HG02588 (cell line): ENCODE measurements around the gene MTA1.
A peak's percentile ranks its signal among the peaks of the same experiment; 100 is the strongest.

Source experiments
- ATAC-seq: cut with Tn5 transposase; IDR thresholded peaks from one replicate; pipeline ENCODE4 v1.9.1; 2021; ENCODE audit warnings: mild to moderate bottlenecking, moderate library complexity; ENCODE audit not compliant: unreplicated experiment

The MTA1 gene

DNA sequence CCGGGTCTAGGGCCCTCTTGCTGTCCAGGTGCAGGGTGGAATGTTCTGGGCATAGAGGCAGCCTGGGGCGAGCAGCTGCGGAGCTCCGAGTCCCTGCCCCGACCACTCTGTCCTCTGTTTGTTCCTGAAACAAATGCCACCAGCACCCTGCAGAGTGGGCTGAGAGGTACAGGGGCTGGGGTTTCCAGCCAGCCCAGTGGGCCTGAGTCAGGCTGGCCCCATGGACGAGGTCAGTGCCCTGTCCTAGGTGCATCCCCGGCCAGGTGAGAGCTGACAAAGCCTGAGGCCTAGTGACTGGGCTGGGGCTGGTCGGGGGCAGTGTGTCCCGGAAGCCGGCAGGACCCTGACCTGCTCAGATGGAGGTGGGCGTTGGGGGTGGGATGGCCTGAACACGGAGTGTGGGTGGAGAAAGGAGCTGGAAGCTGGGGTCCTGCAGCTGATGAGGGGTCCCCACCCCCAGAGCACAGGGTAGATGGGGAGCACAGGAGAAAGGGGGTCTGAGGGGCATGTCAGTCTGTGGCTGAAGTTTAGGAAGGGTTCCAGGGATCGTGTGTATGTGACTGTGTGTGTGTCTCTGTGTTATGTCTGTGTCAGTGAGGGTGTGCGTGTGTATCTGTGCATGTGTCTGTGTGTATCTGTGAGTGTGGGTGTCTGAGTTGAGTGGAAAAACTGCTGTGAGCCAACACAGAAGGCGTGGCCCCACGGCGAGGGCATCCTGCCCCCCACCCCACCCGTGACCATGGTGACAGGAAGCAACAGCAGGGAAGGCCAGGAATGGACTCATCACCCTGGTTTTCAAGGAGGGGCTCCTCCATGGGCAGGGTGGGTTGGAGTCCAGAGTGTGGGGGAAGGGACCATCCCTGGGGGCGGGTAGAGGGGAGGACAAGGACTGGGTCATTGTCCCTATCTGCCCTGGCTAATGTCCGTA is 64.7 kb downstream of the MTA1 start:
- no peak for ATAC-seq

DNA sequence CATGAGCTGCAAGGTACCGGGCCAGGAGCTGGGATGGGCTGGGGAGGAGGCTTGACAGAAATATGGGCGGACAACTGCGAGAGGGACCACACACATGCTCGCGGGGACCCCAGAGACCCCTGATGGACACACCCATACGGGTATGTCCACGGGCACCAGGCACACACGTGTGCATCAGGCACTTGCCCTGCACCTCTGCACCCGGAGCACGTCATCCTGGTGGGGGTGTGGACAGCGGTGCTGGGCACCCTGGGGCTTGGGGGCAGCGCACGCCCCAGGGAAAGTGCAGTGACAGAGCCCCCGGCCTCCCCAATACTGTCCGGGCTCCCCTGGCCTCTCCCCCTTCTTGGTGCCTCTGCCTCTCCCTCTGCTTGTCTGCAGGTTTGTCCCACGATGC is 65.4 kb downstream of the MTA1 start:
- ATAC-seq, result no peak

GRCh38 chr14:105485739-105486162 is 66.1 kb downstream of the MTA1 start:
- no peak for ATAC-seq

GRCh38 chr14:105486163-105486973 is 66.7 kb downstream of the MTA1 start, which contains the start of gene CRIP1:
CRIP1 (plus strand) TSS chr14:105486886; CDS start chr14:105487260, 374 bp downstream.
- ATAC-seq, result no peak

DNA sequence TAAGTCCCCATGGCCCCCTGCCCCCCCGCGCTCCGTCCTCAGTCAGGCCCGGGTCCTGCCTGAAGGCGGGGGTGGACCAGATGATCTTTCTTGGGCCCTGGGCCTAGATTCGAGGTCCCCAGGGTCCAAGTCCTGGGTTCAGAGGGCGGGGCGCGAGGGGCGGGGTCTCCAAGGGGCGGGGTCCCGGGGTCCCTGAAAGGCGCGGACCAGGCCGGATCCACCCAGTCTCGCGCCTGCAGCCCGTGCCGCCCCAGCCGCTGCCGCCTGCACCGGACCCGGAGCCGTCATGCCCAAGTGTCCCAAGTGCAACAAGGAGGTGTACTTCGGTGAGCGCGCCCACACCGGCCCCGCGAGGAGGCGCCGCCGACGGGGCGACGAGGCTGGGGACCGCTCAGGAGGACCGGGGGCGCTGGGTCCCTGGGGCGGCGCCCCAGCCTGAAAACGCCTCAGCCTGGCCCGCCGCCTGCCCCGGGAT is 67.4 kb downstream of the MTA1 start:
- no peak for ATAC-seq

DNA sequence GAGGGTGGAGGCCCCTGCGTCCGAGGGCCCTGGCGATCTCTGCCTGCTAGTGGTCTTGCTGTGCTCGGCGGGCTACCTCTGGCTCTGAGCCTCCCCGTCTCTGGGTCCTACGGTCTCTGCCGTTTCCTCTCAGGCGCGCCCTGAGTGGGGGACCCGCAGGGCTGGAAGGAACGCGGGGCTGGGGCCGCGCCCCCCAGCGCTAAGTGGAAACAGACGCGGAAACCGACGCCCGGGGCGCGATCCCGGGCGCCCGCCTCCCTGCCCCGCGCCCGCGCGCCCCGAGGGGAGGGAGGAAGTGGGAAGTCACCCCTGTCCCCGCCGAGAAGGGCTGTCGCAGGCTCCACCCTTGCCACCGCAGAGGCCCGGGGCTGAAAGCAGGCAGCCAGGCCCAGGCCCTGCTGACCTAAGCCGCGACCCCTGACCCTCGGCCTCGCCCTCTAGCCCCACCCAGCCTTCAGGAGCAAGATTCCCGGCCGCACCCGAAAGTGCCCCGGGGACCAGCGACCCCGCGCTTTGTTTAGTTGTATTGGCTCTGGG is 67.9 kb downstream of the MTA1 start:
- no peak for ATAC-seq

- ATAC-seq, result no peak
Measured at GRCh38 chr14:105487986-105488777, 68.6 kb downstream of the MTA1 start.

DNA sequence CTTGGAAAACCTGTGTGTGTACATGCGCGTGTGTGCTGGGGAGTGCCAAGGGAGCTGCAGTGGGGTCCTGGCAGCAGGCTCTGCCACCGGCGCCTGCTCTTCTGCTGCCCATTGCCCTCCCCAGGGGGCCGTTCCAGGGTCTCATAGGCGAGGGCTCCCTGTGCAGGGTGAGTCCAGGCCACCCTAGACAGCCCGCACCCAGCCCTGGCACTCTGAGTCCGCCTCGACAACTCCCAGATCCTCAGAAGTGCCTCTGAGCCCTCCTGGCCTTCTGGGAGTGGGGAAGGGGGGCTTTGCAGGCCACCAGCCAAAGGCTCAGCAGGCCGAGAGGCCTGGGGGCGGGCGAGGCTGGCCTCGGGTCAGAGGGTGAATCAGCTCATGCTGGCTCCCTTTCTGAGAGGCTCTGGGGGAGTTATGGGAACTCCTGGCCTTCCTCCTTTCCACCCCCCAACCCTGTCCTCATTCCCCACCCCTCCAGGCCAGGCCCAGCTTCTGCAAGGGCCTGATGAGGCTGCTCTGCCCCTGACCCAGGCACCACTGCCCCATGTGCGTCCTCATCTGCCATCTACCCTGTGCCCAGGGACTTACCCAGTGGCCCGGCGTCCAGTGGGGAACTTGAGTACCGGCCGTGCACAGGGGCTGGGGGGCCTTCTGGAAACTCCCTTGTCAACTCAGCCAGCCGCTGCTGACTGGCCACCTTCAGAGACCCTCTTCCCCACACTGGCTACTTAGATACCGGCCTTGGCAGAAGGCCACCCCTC is 69.3 kb downstream of the MTA1 start:
- no peak for ATAC-seq

GRCh38 chr14:105489542-105490266 is 70.1 kb downstream of the MTA1 start:
- no peak for ATAC-seq

GRCh38 chr14:105490267-105490571 is 70.6 kb downstream of the MTA1 start:
- peak; percentile 0 for ATAC-seq

- ATAC-seq, result peak; percentile 55
Measured at GRCh38 chr14:105490572-105491365, 71.1 kb downstream of the MTA1 start, which contains the start of gene TEDC1. TEDC1 (plus strand) TSS chr14:105491246; CDS start chr14:105491376, 130 bp downstream.

- no peak for ATAC-seq
Measured at GRCh38 chr14:105491366-105491973, 71.8 kb downstream of the MTA1 start.

DNA sequence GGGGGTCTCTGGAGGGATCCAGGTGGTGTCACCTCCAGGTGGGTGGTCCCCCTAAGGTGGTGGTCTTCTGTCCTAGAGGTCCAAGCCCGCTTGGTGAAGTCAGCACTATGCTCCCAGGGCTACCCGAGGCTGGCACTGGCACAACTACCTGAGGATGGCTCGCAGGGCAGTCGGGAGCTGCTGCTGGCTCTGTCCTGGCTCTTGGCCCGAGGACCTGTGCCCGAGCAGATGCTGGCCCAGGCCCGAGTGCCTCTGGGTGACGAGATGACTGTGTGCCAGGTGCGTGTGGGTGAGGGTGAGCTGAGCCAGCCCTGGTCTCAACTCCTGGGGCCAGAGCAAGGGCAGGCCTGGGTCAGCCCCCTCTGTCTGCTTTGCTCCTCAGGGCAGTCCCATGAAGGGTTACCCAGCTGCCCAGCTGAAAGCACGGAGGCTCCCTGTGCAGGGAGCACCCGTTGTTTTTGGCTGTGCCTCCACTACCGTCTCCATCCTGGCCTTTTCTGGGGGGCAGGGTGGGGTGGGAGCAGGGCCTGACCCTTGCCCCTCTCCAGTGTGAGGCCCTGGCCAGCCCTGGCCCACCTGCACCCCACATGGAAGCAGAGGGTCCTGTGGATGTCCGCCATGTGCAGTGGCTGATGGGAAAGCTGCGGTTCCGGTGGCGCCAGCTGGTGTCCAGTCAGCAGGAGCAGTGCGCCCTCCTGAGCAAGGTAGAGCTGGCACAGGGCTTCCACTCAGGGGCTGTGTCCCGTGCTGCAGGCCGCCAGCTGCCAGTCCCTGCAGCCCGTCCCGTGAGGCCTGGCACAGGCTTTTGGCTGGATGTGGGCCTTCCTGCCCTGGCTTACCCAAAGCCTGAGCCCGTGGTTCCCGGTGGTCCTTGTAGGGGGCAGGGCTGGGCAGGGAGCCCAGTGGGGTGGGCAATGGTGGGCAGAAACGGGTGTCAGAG is 72.7 kb downstream of the MTA1 start:
- ATAC-seq, result no peak

DNA sequence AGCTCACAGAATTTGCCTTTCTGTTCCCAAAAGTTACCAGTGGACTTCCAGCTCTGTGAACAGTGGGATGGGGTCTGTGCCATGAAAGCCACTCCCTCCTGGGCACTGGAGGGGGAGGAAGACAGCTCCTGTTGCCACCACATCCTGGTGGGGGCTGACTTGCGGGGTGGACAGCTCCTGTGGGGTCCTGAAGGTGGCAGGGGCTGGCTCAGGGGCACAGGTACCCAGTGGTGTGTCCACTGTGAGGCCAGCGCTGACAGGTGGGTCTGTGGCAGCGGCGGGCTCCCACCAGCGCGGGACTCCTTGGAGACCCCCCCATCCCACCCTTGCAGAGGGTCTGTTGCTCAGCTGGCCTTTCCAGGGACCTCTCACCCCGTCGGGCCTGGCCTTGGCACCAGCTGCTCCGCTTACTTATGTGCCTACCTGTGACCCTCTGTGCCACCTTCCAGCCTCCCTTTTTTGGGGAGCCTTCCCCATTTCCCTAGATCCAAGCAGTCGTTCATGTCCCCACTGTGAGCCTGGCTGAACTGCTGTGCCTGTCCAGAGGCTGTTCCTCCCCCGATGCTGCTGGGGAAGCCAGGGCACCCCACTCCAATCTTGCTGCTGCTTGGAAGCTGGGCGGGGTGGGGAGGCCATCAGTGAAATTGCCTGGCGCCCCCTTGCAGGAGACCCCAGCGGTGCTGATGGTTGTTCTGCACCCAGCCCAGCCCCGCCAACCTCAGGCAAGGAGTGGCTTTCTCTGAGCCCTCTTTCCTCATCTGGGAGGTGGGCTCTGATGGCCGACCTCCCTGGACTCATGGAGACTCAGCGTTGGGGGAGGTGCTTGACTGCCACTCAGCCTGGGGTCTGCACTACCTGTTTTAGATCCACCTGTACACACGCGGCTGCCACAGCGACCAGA is 73.6 kb downstream of the MTA1 start:
- no peak for ATAC-seq

- no peak for ATAC-seq
Measured at GRCh38 chr14:105493921-105494605, 74.4 kb downstream of the MTA1 start.
